ENCODE data around the gene TUBD1. TPM values are rescaled to one million over a fixed set of nuclear protein-coding genes. Genes with fewer than 3 reads are reported as not detected.
A peak's percentile ranks its signal among the peaks of the same experiment; 100 is the strongest.

Gene TUBD1
- total and polyA plus RNA-seq, 2 of the 13 experiments (the other 11 are each of a cell fraction or from before 2014, with no cell fraction given): 18.2 to 25.9 TPM

DNA sequence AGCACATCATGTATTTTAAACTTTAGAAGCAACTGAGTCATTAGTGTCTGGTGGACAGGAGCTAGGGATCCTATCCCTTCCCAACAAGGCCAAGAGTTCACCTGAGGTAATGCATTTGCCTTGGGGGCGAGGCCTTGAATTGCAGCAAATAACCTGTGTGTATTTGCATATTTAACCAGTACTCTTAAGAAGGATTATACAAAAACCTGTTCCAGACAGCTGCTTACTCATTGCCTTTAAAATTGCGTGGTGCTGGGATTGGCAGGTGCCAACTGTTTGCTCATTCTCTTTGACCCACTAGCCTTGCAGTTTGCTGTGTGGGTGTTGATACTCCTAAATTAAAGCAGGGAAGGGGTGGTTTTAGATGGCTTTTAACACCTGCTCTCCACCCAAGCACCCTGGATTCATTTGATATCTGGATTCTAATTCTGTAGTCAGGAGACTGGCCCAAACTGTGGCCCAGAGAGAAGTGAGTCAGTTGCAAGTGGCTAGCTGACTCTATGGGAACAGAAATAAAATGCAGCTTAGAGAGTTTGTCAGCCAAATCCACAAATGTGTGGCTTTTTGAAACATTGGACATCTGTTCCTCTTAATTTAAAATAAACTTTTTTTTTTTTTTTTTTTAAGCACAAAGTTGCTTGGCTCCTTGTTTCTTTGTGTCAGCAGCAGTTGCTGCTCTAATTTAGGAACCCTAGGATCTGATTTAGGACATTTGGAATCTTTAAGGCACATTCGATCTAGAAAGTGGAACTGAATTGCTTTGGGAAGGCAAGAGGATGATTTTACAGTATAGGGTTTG lies 46.9 kb downstream of the TUBD1 start (continued):
- TF ChIP-seq, protein P1, sequence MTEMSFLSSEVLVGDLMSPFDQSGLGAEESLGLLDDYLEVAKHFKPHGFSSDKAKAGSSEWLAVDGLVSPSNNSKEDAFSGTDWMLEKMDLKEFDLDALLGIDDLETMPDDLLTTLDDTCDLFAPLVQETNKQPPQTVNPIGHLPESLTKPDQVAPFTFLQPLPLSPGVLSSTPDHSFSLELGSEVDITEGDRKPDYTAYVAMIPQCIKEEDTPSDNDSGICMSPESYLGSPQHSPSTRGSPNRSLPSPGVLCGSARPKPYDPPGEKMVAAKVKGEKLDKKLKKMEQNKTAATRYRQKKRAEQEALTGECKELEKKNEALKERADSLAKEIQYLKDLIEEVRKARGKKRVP (CRISPR knock-in tag; IDR thresholded peaks at IDR 0.05): peak in 1 of 2 experiments; percentile 56; a peak in 1 of 4 replicates
- TF ChIP-seq NCOA1 (CRISPR knock-in tag; IDR thresholded peaks at IDR 0.05): no peak
- TF ChIP-seq, protein P2, sequence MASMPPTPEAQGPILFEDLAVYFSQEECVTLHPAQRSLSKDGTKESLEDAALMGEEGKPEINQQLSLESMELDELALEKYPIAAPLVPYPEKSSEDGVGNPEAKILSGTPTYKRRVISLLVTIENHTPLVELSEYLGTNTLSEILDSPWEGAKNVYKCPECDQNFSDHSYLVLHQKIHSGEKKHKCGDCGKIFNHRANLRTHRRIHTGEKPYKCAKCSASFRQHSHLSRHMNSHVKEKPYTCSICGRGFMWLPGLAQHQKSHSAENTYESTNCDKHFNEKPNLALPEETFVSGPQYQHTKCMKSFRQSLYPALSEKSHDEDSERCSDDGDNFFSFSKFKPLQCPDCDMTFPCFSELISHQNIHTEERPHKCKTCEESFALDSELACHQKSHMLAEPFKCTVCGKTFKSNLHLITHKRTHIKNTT (CRISPR knock-in tag; IDR thresholded peaks at IDR 0.05): no peak
- TF ChIP-seq ZNF20 (CRISPR knock-in tag; IDR thresholded peaks at IDR 0.05): 0 out of 2 replicates have a peak, but pooled peaks have one; percentile 33
- peak; percentile 16; the same call in 1 of the 2 replicates for TF ChIP-seq CEBPB (IDR thresholded peaks at IDR 0.05; ENCODE audit: borderline replicate concordance, low read depth, low read length)
- no peak for TF ChIP-seq PTBP1 (IDR thresholded peaks at IDR 0.05; ENCODE audit: low read depth, low read length, poor library complexity, severe bottlenecking)
- TF ChIP-seq HMG20A (CRISPR knock-in tag; IDR thresholded peaks at IDR 0.05; ENCODE audit: borderline replicate concordance): peak; percentile 57; the same call in 1 of the 2 replicates
- TF ChIP-seq, protein P3, sequence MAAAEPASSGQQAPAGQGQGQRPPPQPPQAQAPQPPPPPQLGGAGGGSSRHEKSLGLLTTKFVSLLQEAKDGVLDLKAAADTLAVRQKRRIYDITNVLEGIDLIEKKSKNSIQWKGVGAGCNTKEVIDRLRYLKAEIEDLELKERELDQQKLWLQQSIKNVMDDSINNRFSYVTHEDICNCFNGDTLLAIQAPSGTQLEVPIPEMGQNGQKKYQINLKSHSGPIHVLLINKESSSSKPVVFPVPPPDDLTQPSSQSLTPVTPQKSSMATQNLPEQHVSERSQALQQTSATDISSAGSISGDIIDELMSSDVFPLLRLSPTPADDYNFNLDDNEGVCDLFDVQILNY (CRISPR knock-in tag; conservative IDR thresholded peaks at IDR 0.05): no peak
- TF ChIP-seq RARA (CRISPR knock-in tag; IDR thresholded peaks at IDR 0.05): peak; percentile 93
- TF ChIP-seq ADNP (CRISPR knock-in tag; IDR thresholded peaks at IDR 0.05): no peak
- TF ChIP-seq, protein P4, sequence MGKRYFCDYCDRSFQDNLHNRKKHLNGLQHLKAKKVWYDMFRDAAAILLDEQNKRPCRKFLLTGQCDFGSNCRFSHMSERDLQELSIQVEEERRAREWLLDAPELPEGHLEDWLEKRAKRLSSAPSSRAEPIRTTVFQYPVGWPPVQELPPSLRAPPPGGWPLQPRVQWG (CRISPR knock-in tag; IDR thresholded peaks at IDR 0.05; ENCODE audit: borderline replicate concordance, low read depth): no peak
- peak; percentile 27; the same call in 1 of the 2 replicates for TF ChIP-seq SOX5 (CRISPR knock-in tag; IDR thresholded peaks at IDR 0.05; ENCODE audit: borderline replicate concordance)
- TF ChIP-seq ZNF567 (CRISPR knock-in tag; IDR thresholded peaks at IDR 0.05; ENCODE audit: borderline replicate concordance): no peak
- 0 out of 2 replicates have a peak, but pooled peaks have one; percentile 47 for TF ChIP-seq ZNF788 (CRISPR knock-in tag; IDR thresholded peaks at IDR 0.05; ENCODE audit: borderline replicate concordance)
- no peak for TF ChIP-seq SOX6 (IDR thresholded peaks at IDR 0.05)
- no peak for TF ChIP-seq SOX6 (CRISPR knock-in tag; IDR thresholded peaks at IDR 0.05)
- TF ChIP-seq, protein P5, sequence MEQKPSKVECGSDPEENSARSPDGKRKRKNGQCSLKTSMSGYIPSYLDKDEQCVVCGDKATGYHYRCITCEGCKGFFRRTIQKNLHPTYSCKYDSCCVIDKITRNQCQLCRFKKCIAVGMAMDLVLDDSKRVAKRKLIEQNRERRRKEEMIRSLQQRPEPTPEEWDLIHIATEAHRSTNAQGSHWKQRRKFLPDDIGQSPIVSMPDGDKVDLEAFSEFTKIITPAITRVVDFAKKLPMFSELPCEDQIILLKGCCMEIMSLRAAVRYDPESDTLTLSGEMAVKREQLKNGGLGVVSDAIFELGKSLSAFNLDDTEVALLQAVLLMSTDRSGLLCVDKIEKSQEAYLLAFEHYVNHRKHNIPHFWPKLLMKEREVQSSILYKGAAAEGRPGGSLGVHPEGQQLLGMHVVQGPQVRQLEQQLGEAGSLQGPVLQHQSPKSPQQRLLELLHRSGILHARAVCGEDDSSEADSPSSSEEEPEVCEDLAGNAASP (CRISPR knock-in tag; IDR thresholded peaks at IDR 0.05; ENCODE audit: borderline replicate concordance): peak; percentile 99
- TF ChIP-seq NFKB2 (CRISPR knock-in tag; IDR thresholded peaks at IDR 0.05; ENCODE audit: borderline replicate concordance): no peak
- TF ChIP-seq ZNF564 (CRISPR knock-in tag; IDR thresholded peaks at IDR 0.05): no peak
- no peak for TF ChIP-seq ZNF792 (CRISPR knock-in tag; IDR thresholded peaks at IDR 0.05)
- TF ChIP-seq, protein P6, sequence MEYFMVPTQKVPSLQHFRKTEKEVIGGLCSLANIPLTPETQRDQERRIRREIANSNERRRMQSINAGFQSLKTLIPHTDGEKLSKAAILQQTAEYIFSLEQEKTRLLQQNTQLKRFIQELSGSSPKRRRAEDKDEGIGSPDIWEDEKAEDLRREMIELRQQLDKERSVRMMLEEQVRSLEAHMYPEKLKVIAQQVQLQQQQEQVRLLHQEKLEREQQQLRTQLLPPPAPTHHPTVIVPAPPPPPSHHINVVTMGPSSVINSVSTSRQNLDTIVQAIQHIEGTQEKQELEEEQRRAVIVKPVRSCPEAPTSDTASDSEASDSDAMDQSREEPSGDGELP (IDR thresholded peaks at IDR 0.05; ENCODE audit: borderline replicate concordance, low read depth): no peak
